H1 (cell line): ENCODE results near the gene RFLNA. TPM values are rescaled to one million over a fixed set of nuclear protein-coding genes. Genes with fewer than 3 reads are reported as not detected.

ENCODE experiments used
- CTCF ChIA-PET: fragments of 300-600 bp; sonication (Branson Sonifier 250); formaldehyde crosslinking; loops from one replicate; lab custom pipeline; 2021; ENCODE audit not compliant: partially characterized antibody; lab: Charles Lee
- POLR2A ChIA-PET: fragments of 300-600 bp; sonication (Branson Sonifier 250); formaldehyde crosslinking; loops from one replicate; lab custom pipeline; 2021; ENCODE audit warnings: inconsistent platforms; ENCODE audit not compliant: partially characterized antibody; lab: Charles Lee
- DNase-seq, 2 experiments: peaks; one replicate each; pipeline versions ENCODE4 v3.0.0 to v3.0.0-alpha.2; 2010 to 2022; ENCODE audit warnings: low spot score in 2 of 2, low read depth in 1 of 2, mixed read lengths in 1 of 2
- FAIRE-seq: peaks from 2 replicates; lab custom pipeline; 2011; peaks lifted over from hg19 to GRCh38; lab: Jason Lieb, UNC
- H2AFZ ChIP-seq: 2 replicates; pipeline ENCODE4 v1.8.1; 2012; ENCODE audit warnings: low read length, inconsistent platforms
- H2AK5ac ChIP-seq: 2 replicates; pipeline ENCODE4 v1.6.1; 2013; ENCODE audit warnings: low read depth, low read length
- H2BK120ac ChIP-seq: replicated peaks from 2 replicates; pipeline ENCODE3; 2013; ENCODE audit warnings: low read depth, low read length, inconsistent platforms
- H2BK12ac ChIP-seq: 2 replicates; pipeline ENCODE4 v1.6.1; 2013; ENCODE audit warnings: low read depth, low read length
- H2BK15ac ChIP-seq: 2 replicates; pipeline ENCODE4 v1.6.1; 2013; ENCODE audit warnings: low read length
- H2BK20ac ChIP-seq: 2 replicates; pipeline ENCODE4 v1.6.1; 2013; ENCODE audit warnings: low read length
- H2BK5ac ChIP-seq: 2 replicates; pipeline ENCODE4 v1.6.1; 2013; ENCODE audit warnings: low read depth, low read length
- H3K14ac ChIP-seq: 2 replicates; pipeline ENCODE4 v1.6.1; 2013; ENCODE audit warnings: inconsistent platforms; ENCODE audit not compliant: insufficient read length
- H3K18ac ChIP-seq: 2 replicates; pipeline ENCODE4 v1.6.1; 2013; ENCODE audit warnings: low read length; ENCODE audit errors: extremely low read depth
- H3K23ac ChIP-seq: 2 replicates; pipeline ENCODE4 v1.6.1; 2013; ENCODE audit warnings: inconsistent platforms; ENCODE audit not compliant: insufficient read length
- H3K23me2 ChIP-seq: 2 replicates; pipeline ENCODE4 v1.6.1; 2013; ENCODE audit warnings: low read depth, low read length
- H3K27ac ChIP-seq: 2 replicates; pipeline ENCODE4 v1.6.1; 2011; ENCODE audit warnings: low read depth, low read length, inconsistent platforms
- H3K27me3 ChIP-seq, 4 experiments: replicated peaks in 1 of 4; 1 replicate in 1 of 4; 2 replicates in 3 of 4; pipeline versions ENCODE4 v1.6.1 to v1.8.1; 2011 to 2013; ENCODE audit warnings: low read length in 3 of 4, mild to moderate bottlenecking in 3 of 4, inconsistent platforms in 2 of 4, mixed read lengths in 2 of 4, moderate library complexity in 1 of 4; ENCODE audit not compliant: control insufficient read depth in 3 of 4, insufficient read depth in 3 of 4; ENCODE audit errors: extremely low read depth in 1 of 4
- H3K36me3 ChIP-seq, 4 experiments: 2 replicates each; pipeline versions ENCODE4 v1.6.1 to v1.8.1; 2011 to 2013; ENCODE audit warnings: mild to moderate bottlenecking in 4 of 4, low read length in 3 of 4, moderate library complexity in 2 of 4, control low read depth in 1 of 4, inconsistent platforms in 1 of 4; ENCODE audit not compliant: insufficient read depth in 4 of 4, control insufficient read depth in 2 of 4
- H3K4ac ChIP-seq: replicated peaks from 2 replicates; pipeline ENCODE3; 2013; ENCODE audit warnings: low read length, low read depth, mixed read lengths, inconsistent platforms; ENCODE audit not compliant: insufficient read length
- H3K4me1 ChIP-seq, 4 experiments: replicated peaks in 1 of 4; 1 replicate in 1 of 4; 2 replicates in 3 of 4; pipeline versions ENCODE4 v1.6.1 to v1.8.1; 2011 to 2013; ENCODE audit warnings: low read length in 3 of 4, inconsistent platforms in 2 of 4, mixed read lengths in 1 of 4; ENCODE audit not compliant: insufficient read depth in 4 of 4, control insufficient read depth in 3 of 4
- H3K4me2 ChIP-seq, 2 experiments: 2 replicates each; pipeline versions ENCODE4 v1.6.1 to v1.8.1; 2011 to 2013; ENCODE audit warnings: low read depth in 2 of 2, low read length in 2 of 2, control low read depth in 1 of 2, inconsistent platforms in 1 of 2, mild to moderate bottlenecking in 1 of 2; ENCODE audit not compliant: insufficient read depth in 1 of 2
- H3K4me3 ChIP-seq, 4 experiments: fragments of 200-600, 300-600 bp in 1 of 4; sonication (generic), shearing (Covaris generic), sonication (Bioruptor Twin) in 1 of 4; 2 replicates each; pipeline versions ENCODE4 v1.5.1 to v1.8.1; 2011 to 2016; ENCODE audit warnings: low read length in 4 of 4, low read depth in 3 of 4, control low read depth in 2 of 4, inconsistent platforms in 2 of 4, mild to moderate bottlenecking in 2 of 4, mixed read lengths in 1 of 4, moderate library complexity in 1 of 4; ENCODE audit not compliant: insufficient read depth in 2 of 4; ENCODE audit errors: extremely low read depth in 1 of 4
- H3K56ac ChIP-seq: replicated peaks from 2 replicates; pipeline ENCODE3; 2013; ENCODE audit warnings: low read depth, mild to moderate bottlenecking, mixed read lengths, low read length, inconsistent platforms; ENCODE audit not compliant: insufficient read length
- H3K79me1 ChIP-seq: 2 replicates; pipeline ENCODE4 v1.6.1; 2013; ENCODE audit warnings: low read depth, low read length, control low read depth
- H3K79me2 ChIP-seq, 2 experiments: 2 replicates each; pipeline versions ENCODE4 v1.6.1 to v1.8.1; 2012 to 2013; ENCODE audit warnings: low read length in 2 of 2, mild to moderate bottlenecking in 2 of 2, inconsistent platforms in 1 of 2; ENCODE audit not compliant: insufficient read depth in 2 of 2, control insufficient read depth in 1 of 2
- H3K9ac ChIP-seq, 4 experiments: replicated peaks in 1 of 4; 1 replicate in 1 of 4; 2 replicates in 3 of 4; pipeline versions ENCODE4 v1.6.1 to v1.8.1; 2011 to 2013; ENCODE audit warnings: low read depth in 3 of 4, low read length in 3 of 4, control low read depth in 2 of 4, mild to moderate bottlenecking in 2 of 4, moderate library complexity in 2 of 4, inconsistent platforms in 1 of 4; ENCODE audit errors: extremely low read depth in 1 of 4
- H3K9me3 ChIP-seq, 2 experiments: 2 replicates each; pipeline versions ENCODE4 v1.6.1 to v1.8.1; 2012 to 2013; ENCODE audit warnings: mild to moderate bottlenecking in 2 of 2, moderate library complexity in 2 of 2, control low read depth in 1 of 2, inconsistent platforms in 1 of 2, low read depth in 1 of 2, low read length in 1 of 2, mixed read lengths in 1 of 2; ENCODE audit not compliant: insufficient read depth in 2 of 2
- H4K20me1 ChIP-seq, 2 experiments: replicated peaks in 1 of 2; 2 replicates each; pipeline versions ENCODE3 to v1.8.1; 2011 to 2013; ENCODE audit warnings: inconsistent platforms in 2 of 2, low read length in 2 of 2, mild to moderate bottlenecking in 1 of 2; ENCODE audit not compliant: insufficient read depth in 2 of 2, control insufficient read depth in 1 of 2
- H4K5ac ChIP-seq: 2 replicates; pipeline ENCODE4 v1.6.1; 2013; ENCODE audit warnings: low read length, low read depth, mixed read lengths, inconsistent platforms; ENCODE audit not compliant: insufficient read length
- H4K8ac ChIP-seq: 2 replicates; pipeline ENCODE4 v1.8.0; 2013; ENCODE audit warnings: mild to moderate bottlenecking, moderate library complexity, low read length, inconsistent platforms; ENCODE audit not compliant: insufficient read depth; ENCODE audit errors: extremely low read depth
- H4K91ac ChIP-seq: replicated peaks from 2 replicates; pipeline ENCODE3; 2013; ENCODE audit warnings: low read length, mixed read lengths, inconsistent platforms; ENCODE audit not compliant: insufficient read length
- ASH2L ChIP-seq: fragments of 200-600, 300-600 bp; sonication (generic); IDR thresholded peaks from one replicate; pipeline ENCODE4 v1.7.1; 2017; ENCODE audit warnings: low read length
- ATF2 ChIP-seq: IDR thresholded peaks from 2 replicates; pipeline ENCODE4 v1.6.1; 2012; ENCODE audit warnings: low read length, inconsistent platforms
- ATF3 ChIP-seq: IDR thresholded peaks from 2 replicates; pipeline ENCODE4 v1.6.1; 2011; ENCODE audit warnings: low read depth, mild to moderate bottlenecking, low read length; ENCODE audit not compliant: insufficient read depth
- BACH1 ChIP-seq: IDR thresholded peaks from 2 replicates; pipeline ENCODE4 v1.6.1; 2012; ENCODE audit warnings: low read length, improper control_type of control experiment
- CEBPB ChIP-seq: IDR thresholded peaks from 2 replicates; pipeline ENCODE4 v1.6.1; 2012; ENCODE audit warnings: low read depth, low read length
- JUND ChIP-seq: IDR thresholded peaks from 2 replicates; pipeline ENCODE4 v1.6.1; 2011; ENCODE audit warnings: mild to moderate bottlenecking, improper control_type of control experiment, low read length
- KDM4A ChIP-seq: IDR thresholded peaks from one replicate; pipeline ENCODE4 v1.7.1; 2012; ENCODE audit warnings: low read depth, mild to moderate bottlenecking, moderate library complexity, low read length, inconsistent platforms; ENCODE audit not compliant: severe bottlenecking
- SIRT6 ChIP-seq: IDR thresholded peaks from one replicate; pipeline ENCODE4 v1.7.1; 2012; ENCODE audit warnings: low read length, inconsistent platforms
- SP2 ChIP-seq: IDR thresholded peaks from 2 replicates; pipeline ENCODE4 v1.6.1; 2012; ENCODE audit warnings: mild to moderate bottlenecking, low read length, inconsistent platforms
- TAF1 ChIP-seq: IDR thresholded peaks from 2 replicates; pipeline ENCODE4 v1.6.1; 2011; ENCODE audit warnings: mild to moderate bottlenecking, low read depth, low read length
- TBP ChIP-seq: IDR thresholded peaks from 2 replicates; pipeline ENCODE4 v1.6.1; 2011; ENCODE audit warnings: low read depth, low read length, improper control_type of control experiment
- USF2 ChIP-seq: IDR thresholded peaks from 2 replicates; pipeline ENCODE4 v1.6.1; 2011; ENCODE audit warnings: low read length, improper control_type of control experiment
- WGBS, 2 experiments: shearing (Covaris generic) in 1 of 2; methylation state at CpG; one replicate each; pipeline versions ENCODE4 v1.1.6 to v1.1.7; 2013 to 2015; ENCODE audit warnings: low lambda C conversion rate in 2 of 2, mixed read lengths in 2 of 2, inconsistent platforms in 1 of 2, low coverage in 1 of 2, missing lambda C conversion rate in 1 of 2; ENCODE audit not compliant: insufficient replicate concordance in 2 of 2, insufficient coverage in 1 of 2, insufficient read length in 1 of 2; ENCODE audit errors: extremely low coverage in 1 of 2, missing lambda C conversion rate in 1 of 2; 5-methylcytosine and 5-hydroxymethylcytosine counted together
- polyA plus RNA-seq, 7 experiments: library from polyadenylated mRNA; depleted of rRNA in 3 of 7; stranded (reverse) in 5 of 7; unstranded in 2 of 7; fragments of >200 nt in 5 of 7; fragments of 200-250 nt in 2 of 7; gene quantifications; 1 replicate in 5 of 7; 2 replicates in 1 of 7; 4 replicates in 1 of 7; pipeline versions ENCODE4 v1.2.1 to v1.2.3, GENCODE V29; 2011 to 2013; ENCODE audit warnings: missing spikeins in 2 of 7, mixed read lengths in 2 of 7
- total RNA-seq: library from RNA; stranded (reverse); fragmentation: NEBNext Ultra II Directional; extraction: Animal tissue kit (Norgen Biotek cat#: 25700); gene quantifications from 2 replicates; pipeline ENCODE4 v1.2.1, GENCODE V29; 2021

RFLNA gene
- total and polyA plus RNA-seq, 2 of the 8 experiments (the other 6 are each of a cell fraction or from before 2014, with no cell fraction given) = 6.4 to 6.6 TPM

- Histone ChIP-seq H2AFZ (no peak overlapping the region), H2BK5ac (no peak overlapping the region), H3K79me1 (no peaks in the 10 kb centered on the region; the same call in 1 of the 2 replicates), H3K27ac (no peak overlapping the region), H4K91ac (no peak overlapping the region), H3K36me3 (peaks cover 14 to 65% (median 34%) of the 10 kb centered on the region in 4 experiments), H2BK12ac (no peak overlapping the region), H3K23ac (no peak overlapping the region), H2BK15ac (no peak overlapping the region), H3K56ac (no peak overlapping the region), H2BK20ac (no peak overlapping the region), H3K4me2 (no peak overlapping the region), H4K20me1 (peaks cover 0 to 6% of the 10 kb centered on the region in 2 experiments), H3K23me2 (peaks cover 4% of the 10 kb centered on the region; the same call in 1 of the 2 replicates), H3K79me2 (no peaks in the 10 kb centered on the region), H3K9me3 (no peaks in the 10 kb centered on the region), H3K27me3 (no peaks in the 10 kb centered on the region), H3K14ac (no peak overlapping the region), H4K5ac (no peak overlapping the region), H3K9ac (no peak overlapping the region), H3K4me3 (no peak overlapping the region), H3K4me1 (no peaks in the 10 kb centered on the region), H2BK120ac (no peak overlapping the region), H3K4ac (no peak overlapping the region), H4K8ac (no peak overlapping the region), H2AK5ac (no peak overlapping the region), H3K18ac (no peak overlapping the region)
- WGBS, 2 experiments = 92% methylated on average over 20 of the region's 27 CpGs; no CpG with 5 or more reads in 1 of the 2 experiments
- no peak for DNase-seq
- CTCF ChIA-PET = interaction anchor here (0.7 to 1.6 kb wide), 6 partner anchors 9 to 422 kb away, joined by 3 to 5 read pairs (median 4); no protein-coding TSS in a partner anchor
- FAIRE-seq = no peak
- POLR2A ChIA-PET = no interaction called here
- TF ChIP-seq SIRT6 (no peak), KDM4A (no peak), SP2 (no peak), TAF1 (no peak), JUND (no peak), USF2 (no peak), ATF2 (no peak), CEBPB (no peak), BACH1 (no peak), TBP (no peak), ASH2L (no peak), ATF3 (no peak)
These were observed 46.8 kb downstream of the RFLNA start for GRCh38 chr12:124341645-124342069.
